ENCODE measurements around the gene DLG2.

The DLG2 gene

GRCh38 chr11:85664615-85665481 is 37.7 kb upstream of the DLG2 start, which contains the start of gene CREBZF:
Gene CREBZF (minus strand): TSS chr11:85665129. CDS start chr11:85664875, 254 bp downstream.
- TF ChIP-seq CTCF (IDR thresholded peaks at IDR 0.05; ENCODE audit: low read depth, low read length, poor library complexity, severe bottlenecking) (peak; percentile 2), EZH2phosphoT487 (IDR thresholded peaks at IDR 0.05; ENCODE audit: borderline replicate concordance, low read length) (no peak)
- Histone ChIP-seq H3K36me3 (ENCODE audit: control insufficient read depth, low read length) (peaks cover 49% of the 10 kb centered on the region), H3K27me3 (ENCODE audit: control insufficient read depth, low read length) (no peaks in the 10 kb centered on the region), H3K4me2 (ENCODE audit: low read length) (peak within 1 kb of the TSS; percentile 80), H3K9me3 (ENCODE audit: control insufficient read depth, insufficient read depth, low read length) (no peaks in the 10 kb centered on the region), H4K20me1 (ENCODE audit: control insufficient read depth, insufficient read depth, low read depth, low read length) (peaks cover 30% of the 10 kb centered on the region), H3K4me1 (ENCODE audit: control insufficient read depth, low read length) (peaks cover 30% of the 10 kb centered on the region), H3K9me2 (replicated peaks; ENCODE audit: control insufficient read depth, low read length) (no peaks in the 10 kb centered on the region), H3F3A (ENCODE audit: control insufficient read depth, insufficient read depth) (no peaks in the 10 kb centered on the region), H3K79me2 (ENCODE audit: control insufficient read depth, low read length) (peaks cover 55% of the 10 kb centered on the region), H3K27ac (ENCODE audit: low read depth, low read length) (peak within 1 kb of the TSS; percentile 86), H3K4me3 (ENCODE audit: low read length) (peak within 1 kb of the TSS; percentile 82)

GRCh38 chr11:85663753-85664614 is 36.8 kb upstream of the DLG2 start:
- no peaks in the 10 kb centered on the region for H3K9me3 ChIP-seq (ENCODE audit: control insufficient read depth, insufficient read depth, low read length)
- peaks cover 58% of the 10 kb centered on the region for H3K36me3 ChIP-seq (ENCODE audit: control insufficient read depth, low read length)
- H3K27ac ChIP-seq (ENCODE audit: low read depth, low read length): peak overlapping the region; percentile 86
- peaks cover 63% of the 10 kb centered on the region for H3K79me2 ChIP-seq (ENCODE audit: control insufficient read depth, low read length)
- H4K20me1 ChIP-seq (ENCODE audit: control insufficient read depth, insufficient read depth, low read depth, low read length): peaks cover 34% of the 10 kb centered on the region
- peaks cover 39% of the 10 kb centered on the region for H3K4me1 ChIP-seq (ENCODE audit: control insufficient read depth, low read length)
- peaks cover 3% of the 10 kb centered on the region; the same call in 1 of the 2 replicates for H3F3A ChIP-seq (ENCODE audit: control insufficient read depth, insufficient read depth)
- H3K27me3 ChIP-seq (ENCODE audit: control insufficient read depth, low read length): no peaks in the 10 kb centered on the region
- peak overlapping the region; percentile 82 for H3K4me3 ChIP-seq (ENCODE audit: low read length)
- peak overlapping the region; percentile 80 for H3K4me2 ChIP-seq (ENCODE audit: low read length)
- TF ChIP-seq CTCF (IDR thresholded peaks at IDR 0.05; ENCODE audit: low read depth, low read length, poor library complexity, severe bottlenecking) (peak; percentile 9), EZH2phosphoT487 (IDR thresholded peaks at IDR 0.05; ENCODE audit: borderline replicate concordance, low read length) (no peak)
- no peaks in the 10 kb centered on the region for H3K9me2 ChIP-seq (replicated peaks; ENCODE audit: control insufficient read depth, low read length)

- H3K9me3 ChIP-seq (ENCODE audit: control insufficient read depth, insufficient read depth, low read length): no peaks in the 10 kb centered on the region
- no peaks in the 10 kb centered on the region for H3K9me2 ChIP-seq (replicated peaks; ENCODE audit: control insufficient read depth, low read length)
- H3K36me3 ChIP-seq (ENCODE audit: control insufficient read depth, low read length): peaks cover 66% of the 10 kb centered on the region
- peaks cover 40% of the 10 kb centered on the region for H4K20me1 ChIP-seq (ENCODE audit: control insufficient read depth, insufficient read depth, low read depth, low read length)
- H3K4me2 ChIP-seq (ENCODE audit: low read length): peak overlapping the region; percentile 80
- peak overlapping the region; percentile 82 for H3K4me3 ChIP-seq (ENCODE audit: low read length)
- H3K27me3 ChIP-seq (ENCODE audit: control insufficient read depth, low read length): no peaks in the 10 kb centered on the region
- H3K4me1 ChIP-seq (ENCODE audit: control insufficient read depth, low read length): peaks cover 42% of the 10 kb centered on the region
- TF ChIP-seq EZH2phosphoT487 (IDR thresholded peaks at IDR 0.05; ENCODE audit: borderline replicate concordance, low read length): no peak
- no peak for TF ChIP-seq CTCF (IDR thresholded peaks at IDR 0.05; ENCODE audit: low read depth, low read length, poor library complexity, severe bottlenecking)
- H3K27ac ChIP-seq (ENCODE audit: low read depth, low read length): no peak overlapping the region
- H3K79me2 ChIP-seq (ENCODE audit: control insufficient read depth, low read length): peaks cover 70% of the 10 kb centered on the region
- H3F3A ChIP-seq (ENCODE audit: control insufficient read depth, insufficient read depth): peaks cover 10% of the 10 kb centered on the region; the same call in 1 of the 2 replicates
Observed at GRCh38 chr11:85663080-85663752, 36.1 kb upstream of the DLG2 start.

Data from DOHH2 (cell line).